ENCODE results near the gene COMT.

- TF ChIP-seq, protein P1, sequence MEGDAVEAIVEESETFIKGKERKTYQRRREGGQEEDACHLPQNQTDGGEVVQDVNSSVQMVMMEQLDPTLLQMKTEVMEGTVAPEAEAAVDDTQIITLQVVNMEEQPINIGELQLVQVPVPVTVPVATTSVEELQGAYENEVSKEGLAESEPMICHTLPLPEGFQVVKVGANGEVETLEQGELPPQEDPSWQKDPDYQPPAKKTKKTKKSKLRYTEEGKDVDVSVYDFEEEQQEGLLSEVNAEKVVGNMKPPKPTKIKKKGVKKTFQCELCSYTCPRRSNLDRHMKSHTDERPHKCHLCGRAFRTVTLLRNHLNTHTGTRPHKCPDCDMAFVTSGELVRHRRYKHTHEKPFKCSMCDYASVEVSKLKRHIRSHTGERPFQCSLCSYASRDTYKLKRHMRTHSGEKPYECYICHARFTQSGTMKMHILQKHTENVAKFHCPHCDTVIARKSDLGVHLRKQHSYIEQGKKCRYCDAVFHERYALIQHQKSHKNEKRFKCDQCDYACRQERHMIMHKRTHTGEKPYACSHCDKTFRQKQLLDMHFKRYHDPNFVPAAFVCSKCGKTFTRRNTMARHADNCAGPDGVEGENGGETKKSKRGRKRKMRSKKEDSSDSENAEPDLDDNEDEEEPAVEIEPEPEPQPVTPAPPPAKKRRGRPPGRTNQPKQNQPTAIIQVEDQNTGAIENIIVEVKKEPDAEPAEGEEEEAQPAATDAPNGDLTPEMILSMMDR (IDR thresholded peaks at IDR 0.05; ENCODE audit: low read depth, low read length, missing input control), result no peak
- no peak for TF ChIP-seq FOXA2 (IDR thresholded peaks at IDR 0.05)
- no peak for TF ChIP-seq GABPA (IDR thresholded peaks at IDR 0.05 in 1 of 2, conservative IDR thresholded peaks at IDR 0.05 in 1 of 2)
- TF ChIP-seq YY1 (IDR thresholded peaks at IDR 0.05), result no peak
- TF ChIP-seq RXRA (IDR thresholded peaks at IDR 0.05), result peak; percentile 79 to 91
- TF ChIP-seq JUND (IDR thresholded peaks at IDR 0.05), result no peak
- no peak for TF ChIP-seq EGR1 (IDR thresholded peaks at IDR 0.05; ENCODE audit: low read depth in 2 of 2)
- no peak for TF ChIP-seq RAD21 (IDR thresholded peaks at IDR 0.05)
- TF ChIP-seq TAF1 (conservative IDR thresholded peaks at IDR 0.05), result no peak
- TF ChIP-seq, protein P2, sequence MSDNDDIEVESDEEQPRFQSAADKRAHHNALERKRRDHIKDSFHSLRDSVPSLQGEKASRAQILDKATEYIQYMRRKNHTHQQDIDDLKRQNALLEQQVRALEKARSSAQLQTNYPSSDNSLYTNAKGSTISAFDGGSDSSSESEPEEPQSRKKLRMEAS (IDR thresholded peaks at IDR 0.05), result no peak
- TF ChIP-seq ZBTB33 (IDR thresholded peaks at IDR 0.05), result no peak
- no peak for TF ChIP-seq REST (IDR thresholded peaks at IDR 0.05)
These were observed 47.6 kb downstream of the COMT start for GRCh38 chr22:19988965-19989724.

Data from liver (tissue), 3 donors.